ENCODE results near the gene DPH7. TPM values are rescaled to one million over a fixed set of nuclear protein-coding genes. Genes with fewer than 3 reads are reported as not detected.

The DPH7 gene
- polyA plus RNA-seq, 1 donor from 2014 or later: 145 TPM

DNA sequence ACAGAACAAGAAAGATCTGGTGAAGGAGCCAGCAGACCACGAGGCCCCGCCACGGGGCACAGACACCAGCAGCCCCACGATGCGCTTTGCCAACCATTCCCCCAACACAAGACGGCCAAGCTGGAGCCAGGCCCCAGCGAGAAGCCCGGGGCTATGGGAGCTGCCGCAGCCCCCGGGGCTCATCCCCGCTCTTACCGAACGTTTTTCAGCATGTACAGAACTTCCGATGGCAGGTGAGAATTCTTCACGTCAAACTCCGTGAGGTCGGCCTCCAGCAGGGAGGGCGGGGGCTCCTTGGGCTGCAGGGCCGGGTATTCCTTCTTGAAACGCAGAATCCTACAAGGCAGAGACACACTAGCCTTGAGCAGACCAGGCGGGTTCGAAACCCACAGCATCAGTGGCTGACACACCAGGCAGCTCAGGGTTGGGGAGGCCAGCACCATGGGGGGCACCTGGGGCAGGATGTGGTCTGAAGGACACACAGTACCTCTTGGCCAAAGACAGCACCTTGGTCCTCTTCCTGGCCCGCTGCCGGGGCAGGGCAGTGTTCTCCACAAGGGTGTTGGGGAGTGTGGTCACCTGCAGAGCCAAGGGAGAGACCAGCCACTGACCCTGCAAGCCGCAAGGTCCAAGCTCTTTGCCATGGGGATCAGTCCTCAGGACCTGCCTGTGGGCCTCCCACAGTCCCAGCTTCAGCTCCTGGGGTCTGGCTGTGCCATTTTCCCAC lies 35.3 kb downstream of the DPH7 start:
- Histone ChIP-seq H3F3A (ENCODE audit: insufficient read depth, low read length, poor library complexity, severe bottlenecking) (no peaks in the 10 kb centered on the region), H3K36me3 (ENCODE audit: insufficient read depth, low read length) (no peaks in the 10 kb centered on the region), H3K9ac (ENCODE audit: low read length) (no peak overlapping the region), H3K27ac (ENCODE audit: low read length) (no peak overlapping the region), H4K20me1 (ENCODE audit: insufficient read depth) (no peaks in the 10 kb centered on the region), H3K79me2 (replicated peaks; ENCODE audit: insufficient read depth, low read length) (no peaks in the 10 kb centered on the region), H3K9me3 (ENCODE audit: low read length) (no peaks in the 10 kb centered on the region), H3K27me3 (ENCODE audit: insufficient read depth, low read depth, low read length) (no peaks in the 10 kb centered on the region), H3K4me3 (ENCODE audit: low read length) (no peak overlapping the region), H3K4me2 (ENCODE audit: low read length) (no peak overlapping the region), H2AFZ (ENCODE audit: low read depth, low read length) (no peak overlapping the region), H3K9me2 (ENCODE audit: insufficient read depth, low read length) (no peaks in the 10 kb centered on the region)
- no peak for TF ChIP-seq MXI1 (conservative IDR thresholded peaks at IDR 0.05; ENCODE audit: poor library complexity, severe bottlenecking)
- no peak for TF ChIP-seq EZH2 (IDR thresholded peaks at IDR 0.05; ENCODE audit: borderline replicate concordance, insufficient read depth, low read length, poor library complexity, severe bottlenecking)
- TF ChIP-seq RAD21 (conservative IDR thresholded peaks at IDR 0.05): no peak
- no peak for TF ChIP-seq TAF1 (IDR thresholded peaks at IDR 0.05; ENCODE audit: low read depth)
- no peak for TF ChIP-seq SMC3 (conservative IDR thresholded peaks at IDR 0.05; ENCODE audit: poor library complexity)
- TF ChIP-seq REST (IDR thresholded peaks at IDR 0.05; ENCODE audit: borderline replicate concordance): no peak
- TF ChIP-seq, protein P1, sequence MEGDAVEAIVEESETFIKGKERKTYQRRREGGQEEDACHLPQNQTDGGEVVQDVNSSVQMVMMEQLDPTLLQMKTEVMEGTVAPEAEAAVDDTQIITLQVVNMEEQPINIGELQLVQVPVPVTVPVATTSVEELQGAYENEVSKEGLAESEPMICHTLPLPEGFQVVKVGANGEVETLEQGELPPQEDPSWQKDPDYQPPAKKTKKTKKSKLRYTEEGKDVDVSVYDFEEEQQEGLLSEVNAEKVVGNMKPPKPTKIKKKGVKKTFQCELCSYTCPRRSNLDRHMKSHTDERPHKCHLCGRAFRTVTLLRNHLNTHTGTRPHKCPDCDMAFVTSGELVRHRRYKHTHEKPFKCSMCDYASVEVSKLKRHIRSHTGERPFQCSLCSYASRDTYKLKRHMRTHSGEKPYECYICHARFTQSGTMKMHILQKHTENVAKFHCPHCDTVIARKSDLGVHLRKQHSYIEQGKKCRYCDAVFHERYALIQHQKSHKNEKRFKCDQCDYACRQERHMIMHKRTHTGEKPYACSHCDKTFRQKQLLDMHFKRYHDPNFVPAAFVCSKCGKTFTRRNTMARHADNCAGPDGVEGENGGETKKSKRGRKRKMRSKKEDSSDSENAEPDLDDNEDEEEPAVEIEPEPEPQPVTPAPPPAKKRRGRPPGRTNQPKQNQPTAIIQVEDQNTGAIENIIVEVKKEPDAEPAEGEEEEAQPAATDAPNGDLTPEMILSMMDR (IDR thresholded peaks at IDR 0.05; ENCODE audit: poor library complexity, severe bottlenecking): no peak
- no peak for TF ChIP-seq EP300 (conservative IDR thresholded peaks at IDR 0.05; ENCODE audit: poor library complexity, severe bottlenecking)
- no peak for TF ChIP-seq POLR2AphosphoS5 (IDR thresholded peaks at IDR 0.05)

DNA sequence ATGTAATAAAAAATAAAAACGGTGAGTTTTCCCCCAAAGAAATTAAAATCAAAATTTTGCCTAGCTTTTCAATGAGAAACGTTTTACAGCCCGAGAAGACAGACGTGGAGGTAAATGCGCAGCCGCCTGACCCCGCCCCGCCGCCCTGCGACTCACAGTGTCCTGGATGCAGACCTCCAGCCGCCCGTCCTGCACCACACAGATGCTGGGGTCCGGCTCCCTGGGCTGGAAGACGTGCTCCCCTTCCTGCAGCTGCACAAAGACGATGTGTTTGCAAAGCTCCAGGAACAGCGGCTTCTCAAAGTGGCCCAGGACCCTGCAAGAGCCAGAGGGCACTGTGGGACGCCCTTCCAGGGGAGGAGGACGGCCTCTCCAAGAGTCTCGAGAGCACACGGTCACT lies 36.2 kb downstream of the DPH7 start:
- H3K9me3 ChIP-seq (ENCODE audit: low read length): no peaks in the 10 kb centered on the region
- H3K9me2 ChIP-seq (ENCODE audit: insufficient read depth, low read length): no peaks in the 10 kb centered on the region
- no peak overlapping the region for H2AFZ ChIP-seq (ENCODE audit: low read depth, low read length)
- H3K4me3 ChIP-seq (ENCODE audit: low read length): no peak overlapping the region
- no peaks in the 10 kb centered on the region for H3K79me2 ChIP-seq (replicated peaks; ENCODE audit: insufficient read depth, low read length)
- H3K27me3 ChIP-seq (ENCODE audit: insufficient read depth, low read depth, low read length): no peaks in the 10 kb centered on the region
- H3K27ac ChIP-seq (ENCODE audit: low read length): no peak overlapping the region
- no peaks in the 10 kb centered on the region for H3K36me3 ChIP-seq (ENCODE audit: insufficient read depth, low read length)
- H3F3A ChIP-seq (ENCODE audit: insufficient read depth, low read length, poor library complexity, severe bottlenecking): no peaks in the 10 kb centered on the region
- no peak overlapping the region for H3K4me2 ChIP-seq (ENCODE audit: low read length)
- H3K9ac ChIP-seq (ENCODE audit: low read length): no peak overlapping the region
- TF ChIP-seq REST (IDR thresholded peaks at IDR 0.05; ENCODE audit: borderline replicate concordance) (no peak), MXI1 (conservative IDR thresholded peaks at IDR 0.05; ENCODE audit: poor library complexity, severe bottlenecking) (no peak), POLR2AphosphoS5 (IDR thresholded peaks at IDR 0.05) (no peak), SMC3 (conservative IDR thresholded peaks at IDR 0.05; ENCODE audit: poor library complexity) (no peak), RAD21 (conservative IDR thresholded peaks at IDR 0.05) (no peak), EP300 (conservative IDR thresholded peaks at IDR 0.05; ENCODE audit: poor library complexity, severe bottlenecking) (no peak), TAF1 (IDR thresholded peaks at IDR 0.05; ENCODE audit: low read depth) (no peak), EZH2 (IDR thresholded peaks at IDR 0.05; ENCODE audit: borderline replicate concordance, insufficient read depth, low read length, poor library complexity, severe bottlenecking) (no peak)
- TF ChIP-seq, protein P1 (IDR thresholded peaks at IDR 0.05; ENCODE audit: poor library complexity, severe bottlenecking): no peak
- H4K20me1 ChIP-seq (ENCODE audit: insufficient read depth): no peaks in the 10 kb centered on the region

Data from neural cell (in vitro differentiated cells).